ENCODE results near the gene HYAL4. TPM values are rescaled to one million over a fixed set of nuclear protein-coding genes. Genes with fewer than 3 reads are reported as not detected.
A peak's percentile ranks its signal among the peaks of the same experiment; 100 is the strongest.
"Not testable (repeated sequence)": the region's sequence is repeated elsewhere in the genome, so short reads cannot be mapped to it uniquely, and the experiment has no call there.

Gene HYAL4
- polyA plus RNA-seq, 4 donors: 0.05 to 0.23 (median 0.19) TPM; not detected in 1

- DNase-seq (ENCODE audit: low read depth in 4 of 4, low spot score in 3 of 4): no peak
These were observed 1.4 kb downstream of the HYAL4 start for GRCh38 chr7:123846217-123846891.

DNA sequence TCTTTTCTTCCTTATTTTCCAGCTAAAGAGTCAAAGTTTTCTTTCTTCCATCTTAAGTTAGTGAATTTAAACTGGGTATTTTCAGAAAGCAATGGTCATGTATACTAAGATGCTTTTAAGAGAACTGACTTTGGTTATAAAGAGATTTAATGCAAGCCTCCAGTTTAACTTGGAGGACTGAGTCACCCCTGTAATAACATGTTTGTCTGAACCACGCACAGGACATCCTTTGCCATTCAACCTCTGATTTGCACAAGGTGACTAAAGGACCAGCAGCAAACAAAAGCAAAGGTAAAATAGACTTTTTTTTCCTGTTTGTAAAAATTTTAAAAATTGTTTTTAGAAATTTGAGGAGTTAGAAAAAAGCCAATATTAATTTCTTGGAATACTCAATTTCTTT is 2.9 kb downstream of the HYAL4 start:
- DNase-seq (ENCODE audit: low read depth in 4 of 4, low spot score in 3 of 4): no peak

- DNase-seq (ENCODE audit: low read depth in 4 of 4, low spot score in 3 of 4): no peak
These were observed 4.9 kb downstream of the HYAL4 start for GRCh38 chr7:123849855-123850254.

DNA sequence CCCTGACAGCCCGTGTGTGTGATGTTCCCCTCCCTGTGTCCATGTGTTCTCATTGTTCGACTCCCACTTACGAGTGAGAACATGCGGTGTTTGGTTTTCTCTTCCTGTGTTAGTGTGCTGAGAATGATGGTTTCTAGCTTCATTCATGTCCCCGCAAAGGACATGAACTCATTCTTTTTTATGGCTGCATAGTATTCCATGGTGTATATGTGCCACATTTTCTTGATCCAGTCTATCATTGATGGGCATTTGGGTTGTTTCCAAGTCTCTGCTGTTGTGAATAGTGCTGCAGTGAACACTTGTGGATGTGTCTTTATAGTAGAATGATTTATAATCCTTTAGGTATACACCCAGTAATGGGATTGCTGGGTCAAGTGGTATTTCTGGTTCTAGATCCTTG is 6.4 kb downstream of the HYAL4 start:
- not testable (repeated sequence) for DNase-seq (ENCODE audit: low read depth in 4 of 4, low spot score in 3 of 4)

- not testable (repeated sequence) for DNase-seq (ENCODE audit: low read depth in 4 of 4, low spot score in 3 of 4)
These were observed 9.3 kb downstream of the HYAL4 start for GRCh38 chr7:123854291-123854690.

DNA sequence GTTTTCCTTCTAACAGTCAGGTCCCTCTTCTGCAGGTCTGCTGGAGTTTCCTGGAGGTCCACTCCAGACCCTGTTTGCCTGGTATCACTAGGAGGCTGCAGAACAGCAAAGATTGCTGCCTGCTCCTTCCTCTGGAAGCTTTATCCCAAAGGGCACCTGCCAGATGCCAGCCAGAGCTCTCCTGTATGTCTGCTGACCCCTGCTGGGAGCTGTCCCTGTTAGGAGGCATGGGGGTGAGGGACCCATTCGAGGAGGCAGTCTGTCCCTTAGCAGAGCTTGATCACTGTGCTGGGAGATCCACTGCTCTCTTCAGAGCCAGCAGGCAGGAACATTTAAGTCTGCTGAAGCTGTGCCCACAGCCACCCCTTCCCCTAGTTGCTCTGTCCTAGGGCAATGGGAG is 11.5 kb downstream of the HYAL4 start:
- not testable (repeated sequence) for DNase-seq (ENCODE audit: low read depth in 4 of 4, low spot score in 3 of 4)

- no peak for DNase-seq (ENCODE audit: low read depth in 4 of 4, low spot score in 3 of 4)
These were observed 15.9 kb downstream of the HYAL4 start for GRCh38 chr7:123860848-123861247.

GRCh38 chr7:123862775-123863174 is 17.8 kb downstream of the HYAL4 start:
- DNase-seq (ENCODE audit: low read depth in 4 of 4, low spot score in 3 of 4): no peak

GRCh38 chr7:123863461-123863860 is 18.5 kb downstream of the HYAL4 start:
- DNase-seq (ENCODE audit: low read depth in 4 of 4, low spot score in 3 of 4): no peak

DNA sequence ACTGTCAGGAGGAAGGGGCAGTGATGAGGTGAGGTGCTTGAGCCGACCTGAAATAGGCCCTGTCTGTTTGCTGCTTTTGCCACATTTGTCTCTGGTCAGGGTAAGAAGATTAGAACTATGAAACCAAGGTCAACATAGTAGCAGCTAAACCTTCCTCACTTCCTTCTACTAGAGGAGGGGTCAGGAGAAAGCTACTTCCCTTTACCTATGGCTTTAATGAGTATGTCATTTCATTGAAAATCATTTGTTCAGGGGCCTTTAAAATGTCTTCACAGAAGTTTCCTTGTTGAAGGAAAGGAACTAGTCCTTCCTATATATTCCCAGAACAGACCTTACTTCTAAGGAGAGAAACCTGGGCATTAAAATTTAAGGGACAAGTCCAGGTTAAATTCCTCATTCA is 19.0 kb downstream of the HYAL4 start:
- DNase-seq (ENCODE audit: low read depth in 4 of 4, low spot score in 3 of 4): no peak

DNA sequence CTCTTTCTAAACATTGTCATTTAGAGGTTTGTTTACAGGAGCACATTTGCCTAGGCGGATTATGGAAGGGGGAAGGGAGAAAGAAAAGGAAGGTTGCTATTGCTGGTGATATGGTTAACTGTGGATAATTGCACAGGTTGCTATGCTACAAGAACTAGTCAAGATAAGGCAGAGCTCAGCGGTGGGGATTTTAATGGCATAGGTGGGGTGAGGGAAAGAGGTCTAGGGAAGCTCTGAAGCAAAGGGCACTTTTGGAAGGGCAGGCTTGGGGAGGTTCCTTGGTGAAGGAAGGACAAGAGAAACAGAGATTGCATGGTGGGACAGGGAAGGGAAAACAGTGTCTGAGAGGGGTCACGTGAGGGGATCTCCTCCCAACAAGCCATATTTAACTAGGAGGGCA is 19.5 kb downstream of the HYAL4 start:
- DNase-seq (ENCODE audit: low read depth in 4 of 4, low spot score in 3 of 4): no peak

GRCh38 chr7:123864966-123865365 is 20.0 kb downstream of the HYAL4 start:
- DNase-seq (ENCODE audit: low read depth in 4 of 4, low spot score in 3 of 4): no peak

- peak; percentile 42 to 63 (median 58) for DNase-seq (ENCODE audit: low read depth in 4 of 4, low spot score in 3 of 4)
These were observed 20.6 kb downstream of the HYAL4 start for GRCh38 chr7:123865517-123866117.

GRCh38 chr7:123867225-123867624 is 22.3 kb downstream of the HYAL4 start:
- no peak for DNase-seq (ENCODE audit: low read depth in 4 of 4, low spot score in 3 of 4)

- DNase-seq (ENCODE audit: low read depth in 4 of 4, low spot score in 3 of 4): peak in 3 of 4 donors; percentile 14 to 22 (median 21)
These were observed 27.3 kb downstream of the HYAL4 start for GRCh38 chr7:123871998-123872867.

- DNase-seq (ENCODE audit: low read depth in 4 of 4, low spot score in 3 of 4): no peak
These were observed 27.9 kb downstream of the HYAL4 start for GRCh38 chr7:123872908-123873307.

- DNase-seq (ENCODE audit: low read depth in 4 of 4, low spot score in 3 of 4): no peak
These were observed 31.7 kb downstream of the HYAL4 start for GRCh38 chr7:123876557-123877256.

DNA sequence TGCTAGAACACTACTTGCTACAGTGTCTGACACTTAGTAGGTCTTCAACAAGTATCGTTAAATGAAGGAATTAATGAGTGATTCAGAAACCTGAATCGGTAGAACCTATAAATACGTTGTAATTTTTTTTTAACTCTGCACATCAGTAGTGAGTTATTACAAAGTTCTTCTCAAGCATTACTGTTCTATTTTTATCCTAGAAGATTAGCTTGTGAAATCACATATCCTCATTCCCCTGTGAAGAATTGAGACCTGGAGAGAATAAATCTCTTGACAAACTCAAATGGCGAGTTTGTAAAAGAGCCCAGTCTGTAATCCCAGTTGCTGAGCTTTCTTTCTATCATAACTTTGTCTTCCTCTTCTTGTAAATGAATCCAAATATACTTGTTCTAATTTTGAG is 34.7 kb downstream of the HYAL4 start:
- DNase-seq (ENCODE audit: low read depth in 4 of 4, low spot score in 3 of 4): no peak

GRCh38 chr7:123881300-123881699 is 36.3 kb downstream of the HYAL4 start:
- DNase-seq (ENCODE audit: low read depth in 4 of 4, low spot score in 3 of 4): no peak

- no peak for DNase-seq (ENCODE audit: low read depth in 4 of 4, low spot score in 3 of 4)
These were observed 38.2 kb downstream of the HYAL4 start for GRCh38 chr7:123883154-123883553.

- DNase-seq (ENCODE audit: low read depth in 4 of 4, low spot score in 3 of 4): no peak
These were observed 43.2 kb downstream of the HYAL4 start for GRCh38 chr7:123888192-123888591.

All from right renal pelvis (tissue), 4 donors.